Esophagus muscularis mucosa (tissue), 4 donors: Measurements from ENCODE around the gene ENKD1. TPM values are rescaled to one million over a fixed set of nuclear protein-coding genes. Genes with fewer than 3 reads are reported as not detected.

Source experiments
- DNase-seq: peaks from one replicate; pipeline ENCODE4 v3.0.0-alpha.2; 2017; ENCODE audit errors: extremely low spot score
- H3K27ac ChIP-seq, 4 donors: fragments of 200-600 bp; sonication (generic); replicated peaks in 1 of 4; 1 replicate in 3 of 4; 2 replicates in 1 of 4; pipeline ENCODE4 v1.5.1; 2016 to 2019; ENCODE audit warnings: mild to moderate bottlenecking in 1 of 4
- H3K27me3 ChIP-seq, 4 donors: fragments of 200-600 bp; sonication (generic); one replicate each; pipeline versions ENCODE4 v1.5.1 to v1.6.0; 2016 to 2019
- H3K36me3 ChIP-seq, 4 donors: fragments of 200-600 bp; sonication (generic); one replicate each; pipeline ENCODE4 v1.5.1; 2016 to 2019
- H3K4me1 ChIP-seq, 4 donors: fragments of 200-600 bp; sonication (generic); one replicate each; pipeline ENCODE4 v1.5.1; 2016 to 2019
- H3K4me3 ChIP-seq, 4 donors: fragments of 200-600 bp; sonication (generic); 1 replicate in 2 of 4; 2 replicates in 2 of 4; pipeline ENCODE4 v1.5.1; 2016 to 2019; ENCODE audit warnings: mild to moderate bottlenecking in 4 of 4, moderate library complexity in 1 of 4
- H3K9me3 ChIP-seq, 4 donors: fragments of 200-600 bp; sonication (generic); 1 replicate in 3 of 4; 2 replicates in 1 of 4; pipeline ENCODE4 v1.5.1; 2016 to 2019
- EP300 ChIP-seq: sonication (generic); formaldehyde crosslinking; IDR thresholded peaks from one replicate; pipeline ENCODE4 v1.6.1; 2017; ENCODE audit warnings: antibody characterized with exemption
- POLR2A ChIP-seq: fragments of 450-650 bp; IDR thresholded peaks from one replicate; pipeline ENCODE4 v1.6.1; 2017; ENCODE audit warnings: antibody characterized with exemption, moderate library complexity, mild to moderate bottlenecking, low read depth
- POLR2AphosphoS5 ChIP-seq, 2 donors: sonication (generic); formaldehyde crosslinking; IDR thresholded peaks; one replicate each; pipeline ENCODE4 v1.6.1; 2017; ENCODE audit warnings: antibody characterized with exemption in 2 of 2
- WGBS: methylation state at CpG from one replicate; pipeline ENCODE4 v1.1.5; 2018; 5-methylcytosine and 5-hydroxymethylcytosine counted together
- intact Hi-C: fragments of 100-400 bp; cut with DNase I; formaldehyde crosslinking; loops from one replicate; pipeline ENCODE4 v1.15.1; 2023
- total RNA-seq, 4 donors: library from RNA; depleted of rRNA; stranded (reverse); fragments of >200 nt; gene quantifications; one replicate each; pipeline versions ENCODE4 v1.1.0 to v1.2.1, GENCODE V29; 2016
- TF ChIP-seq, protein P1 (sequence below), 3 experiments: fragments of 200-600 bp in 2 of 3; fragments of 450-650 bp in 1 of 3; sonication (generic) in 2 of 3; IDR thresholded peaks; one replicate each; pipeline ENCODE4 v1.5.1; 2017 to 2019; ENCODE audit warnings: antibody characterized with exemption in 3 of 3, mild to moderate bottlenecking in 2 of 3, moderate library complexity in 1 of 3

ENKD1 gene
- total RNA-seq, 4 donors from 2014 or later = 24.5 to 47.3 (median 35.6) TPM

DNA sequence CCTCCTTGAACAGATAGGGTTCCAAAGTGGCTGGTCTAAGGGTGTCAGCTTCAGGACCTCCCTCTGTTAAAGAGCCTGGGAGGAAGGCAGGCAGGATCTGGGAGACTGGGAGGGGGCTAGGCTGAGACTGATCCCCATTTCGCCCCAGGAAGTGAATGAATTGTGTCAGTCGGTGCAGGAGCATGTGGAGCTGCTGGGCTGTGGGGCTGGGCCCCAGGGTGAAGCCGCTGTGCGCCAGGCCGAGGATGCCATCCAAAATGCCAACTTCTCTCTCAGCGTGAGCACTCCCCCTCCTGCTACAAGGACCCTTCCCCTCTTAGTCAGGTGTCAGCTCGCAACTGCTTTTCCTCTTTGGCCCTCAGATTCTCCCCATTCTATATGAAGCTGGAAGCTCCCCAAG, 15.5 kb downstream of the ENKD1 start:
- peaks cover 9 to 43% (median 36%) of the 10 kb centered on the region in 4 donors for H3K4me1 ChIP-seq
- H3K27me3 ChIP-seq = peaks cover 4 to 91% (median 65%) of the 10 kb centered on the region in 4 donors
- H3K4me3 ChIP-seq = no peak overlapping the region
- 92% methylated on average over 7 of the region's 7 CpGs for WGBS
- no peaks in the 10 kb centered on the region for H3K36me3 ChIP-seq
- no peaks in the 10 kb centered on the region for H3K9me3 ChIP-seq
- H3K27ac ChIP-seq = no peak overlapping the region
- TF ChIP-seq, protein P1, sequence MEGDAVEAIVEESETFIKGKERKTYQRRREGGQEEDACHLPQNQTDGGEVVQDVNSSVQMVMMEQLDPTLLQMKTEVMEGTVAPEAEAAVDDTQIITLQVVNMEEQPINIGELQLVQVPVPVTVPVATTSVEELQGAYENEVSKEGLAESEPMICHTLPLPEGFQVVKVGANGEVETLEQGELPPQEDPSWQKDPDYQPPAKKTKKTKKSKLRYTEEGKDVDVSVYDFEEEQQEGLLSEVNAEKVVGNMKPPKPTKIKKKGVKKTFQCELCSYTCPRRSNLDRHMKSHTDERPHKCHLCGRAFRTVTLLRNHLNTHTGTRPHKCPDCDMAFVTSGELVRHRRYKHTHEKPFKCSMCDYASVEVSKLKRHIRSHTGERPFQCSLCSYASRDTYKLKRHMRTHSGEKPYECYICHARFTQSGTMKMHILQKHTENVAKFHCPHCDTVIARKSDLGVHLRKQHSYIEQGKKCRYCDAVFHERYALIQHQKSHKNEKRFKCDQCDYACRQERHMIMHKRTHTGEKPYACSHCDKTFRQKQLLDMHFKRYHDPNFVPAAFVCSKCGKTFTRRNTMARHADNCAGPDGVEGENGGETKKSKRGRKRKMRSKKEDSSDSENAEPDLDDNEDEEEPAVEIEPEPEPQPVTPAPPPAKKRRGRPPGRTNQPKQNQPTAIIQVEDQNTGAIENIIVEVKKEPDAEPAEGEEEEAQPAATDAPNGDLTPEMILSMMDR (IDR thresholded peaks at IDR 0.05) = no peak
- TF ChIP-seq EP300 (no peak), POLR2AphosphoS5 (IDR thresholded peaks at IDR 0.05) (no peak), POLR2A (no peak)
- intact Hi-C loops = no loop called here
- no peak for DNase-seq

DNA sequence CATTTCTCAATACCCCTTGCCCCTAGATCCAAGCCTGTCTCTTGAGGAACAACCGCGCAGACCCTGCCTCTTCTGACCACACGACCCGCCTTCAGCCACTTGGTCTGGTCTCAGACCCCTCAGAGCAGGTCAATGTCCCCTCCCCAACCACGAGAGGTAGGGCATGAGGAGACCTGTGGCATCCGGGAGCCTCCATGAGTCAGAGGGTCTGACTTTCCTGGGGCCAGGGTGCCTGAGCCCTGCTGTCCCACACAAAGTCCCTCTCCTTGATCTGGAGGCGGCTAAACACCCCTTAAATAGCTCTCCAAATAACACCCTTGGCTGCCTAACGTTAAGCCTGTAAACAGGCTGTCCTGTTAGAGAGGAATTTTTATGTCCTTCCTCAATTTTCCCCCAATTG, 16.5 kb downstream of the ENKD1 start:
- Histone ChIP-seq H3K36me3 (no peaks in the 10 kb centered on the region), H3K9me3 (no peaks in the 10 kb centered on the region), H3K4me3 (no peak overlapping the region), H3K27ac (no peak overlapping the region), H3K27me3 (peaks cover 4 to 100% (median 69%) of the 10 kb centered on the region in 4 donors), H3K4me1 (peaks cover 9 to 47% (median 40%) of the 10 kb centered on the region in 4 donors)
- TF ChIP-seq POLR2A = no peak
- intact Hi-C loops = no loop called here
- WGBS = 80% methylated on average over 8 of the region's 8 CpGs
- DNase-seq = no peak

DNA sequence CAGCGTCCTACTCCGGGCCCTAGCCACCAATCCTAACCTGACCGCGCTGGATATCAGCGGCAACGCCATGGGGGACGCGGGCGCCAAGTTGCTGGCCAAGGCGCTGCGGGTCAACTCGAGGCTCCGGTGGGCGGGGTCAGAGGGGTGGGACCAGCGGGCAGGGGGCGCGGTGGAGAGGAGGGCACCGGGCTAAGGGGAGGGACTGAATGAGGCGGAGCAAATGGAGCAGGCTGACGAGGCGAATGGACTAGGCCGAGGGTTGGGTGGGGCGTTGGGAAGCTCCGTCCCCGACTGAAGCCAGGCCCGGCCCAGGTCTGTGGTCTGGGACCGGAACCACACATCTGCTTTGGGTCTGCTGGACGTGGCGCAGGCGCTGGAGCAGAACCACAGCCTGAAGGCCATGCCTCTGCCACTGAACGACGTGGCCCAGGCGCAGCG, 17.0 kb downstream of the ENKD1 start:
- H3K4me3 ChIP-seq = no peak overlapping the region
- intact Hi-C loops = no loop called here

DNA sequence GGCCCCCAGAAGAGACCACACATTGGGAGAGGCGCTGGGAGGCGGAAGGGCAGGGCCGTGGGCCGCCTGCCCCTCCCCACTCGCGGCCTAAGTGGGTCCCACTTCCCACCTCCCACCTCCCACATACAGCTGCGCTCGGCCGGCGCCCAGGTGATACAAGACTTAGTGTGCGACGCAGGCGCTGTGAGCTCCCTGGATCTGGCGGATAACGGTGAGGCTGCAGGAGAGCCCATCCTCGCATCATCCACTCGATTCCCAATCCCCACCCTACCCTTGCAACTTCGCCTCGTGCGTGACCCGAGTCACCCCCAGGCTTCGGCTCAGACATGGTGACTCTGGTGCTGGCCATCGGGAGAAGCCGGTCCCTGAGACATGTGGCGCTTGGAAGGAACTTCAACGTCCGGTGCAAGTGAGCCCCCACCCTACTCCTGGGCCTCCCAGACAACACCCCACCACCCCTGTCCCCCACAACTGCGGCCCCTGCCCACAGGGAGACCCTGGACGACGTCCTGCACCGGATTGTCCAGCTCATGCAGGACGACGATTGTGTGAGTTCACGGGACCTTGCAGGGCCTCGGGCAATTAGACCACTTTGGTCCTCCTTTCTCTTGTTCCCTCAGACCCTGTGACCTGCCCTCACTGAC, 17.7 kb downstream of the ENKD1 start:
- peak overlapping the region in 1 of 4 donors; percentile 18 for H3K4me3 ChIP-seq
- peaks cover 4 to 96% (median 63%) of the 10 kb centered on the region in 4 donors for H3K27me3 ChIP-seq
- WGBS = 53% methylated on average over 22 of the region's 35 CpGs
- TF ChIP-seq POLR2A = no peak
- TF ChIP-seq, protein P1 (IDR thresholded peaks at IDR 0.05) = no peak
- H3K9me3 ChIP-seq = no peaks in the 10 kb centered on the region
- peaks cover 9 to 51% (median 45%) of the 10 kb centered on the region in 4 donors for H3K4me1 ChIP-seq
- no peak overlapping the region for H3K27ac ChIP-seq
- H3K36me3 ChIP-seq = no peaks in the 10 kb centered on the region
- no peak for DNase-seq
- intact Hi-C loops = no loop called here

More for the DNA sequence above, 17.0 kb downstream of the ENKD1 start:
- TF ChIP-seq, protein P1 (IDR thresholded peaks at IDR 0.05) = no peak
- TF ChIP-seq EP300 (no peak), POLR2A (no peak), POLR2AphosphoS5 (IDR thresholded peaks at IDR 0.05) (no peak)
- no peak for DNase-seq
- Histone ChIP-seq H3K27ac (no peak overlapping the region), H3K4me1 (peaks cover 9 to 52% (median 45%) of the 10 kb centered on the region in 4 donors), H3K9me3 (no peaks in the 10 kb centered on the region), H3K27me3 (peaks cover 4 to 100% (median 69%) of the 10 kb centered on the region in 4 donors), H3K36me3 (no peaks in the 10 kb centered on the region)
- WGBS = 48% methylated on average over 7 of the region's 34 CpGs

DNA sequence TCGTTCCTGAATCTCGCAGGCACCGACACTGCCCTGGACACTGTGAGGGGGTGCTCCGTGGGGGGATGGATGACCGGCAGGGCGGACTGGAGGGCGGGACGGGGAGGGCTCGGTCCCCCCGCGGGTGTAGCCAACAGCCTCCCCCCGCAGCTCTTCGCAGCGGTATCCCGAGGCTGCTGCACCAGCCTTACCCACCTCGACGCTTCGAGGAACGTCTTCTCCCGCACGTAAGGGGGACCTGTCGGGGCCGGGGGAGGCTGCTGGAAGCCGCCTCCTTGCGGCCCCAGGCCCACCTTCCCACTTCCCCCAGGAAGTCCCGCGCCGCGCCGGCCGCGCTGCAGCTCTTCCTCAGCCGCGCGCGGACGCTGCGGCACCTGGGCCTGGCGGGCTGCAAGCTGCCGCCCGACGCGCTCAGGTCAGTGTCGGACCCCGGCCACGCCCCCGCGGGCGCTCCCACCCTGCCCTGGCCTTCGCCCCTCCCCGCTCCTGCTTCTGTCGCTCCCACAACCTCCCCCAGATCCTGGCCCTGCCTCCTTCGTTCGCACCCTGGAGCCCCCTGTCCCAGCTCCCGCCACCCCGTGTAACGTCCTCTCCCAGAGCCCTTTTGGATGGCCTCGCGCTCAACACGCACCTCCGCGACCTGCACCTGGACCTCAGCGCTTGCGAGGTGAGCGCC, 18.3 kb downstream of the ENKD1 start:
- TF ChIP-seq POLR2AphosphoS5 (IDR thresholded peaks at IDR 0.05) (no peak), EP300 (no peak)
- TF ChIP-seq, protein P1 (IDR thresholded peaks at IDR 0.05) = no peak
- DNase-seq = no peak
- Histone ChIP-seq H3K27ac (no peak overlapping the region), H3K4me3 (peak overlapping the region in 1 of 4 donors; percentile 18), H3K4me1 (peaks cover 2 to 44% (median 38%) of the 10 kb centered on the region in 4 donors), H3K36me3 (no peaks in the 10 kb centered on the region), H3K9me3 (no peaks in the 10 kb centered on the region), H3K27me3 (peaks cover 4 to 89% (median 56%) of the 10 kb centered on the region in 4 donors)
- intact Hi-C loops = no loop called here
- WGBS = 50% methylated on average over 52 of the region's 65 CpGs
